Trophoblast cell (in vitro differentiated cells and primary cell): ENCODE data around the gene DEF6.

Experiments
- DNase-seq, 2 donors: peaks; one replicate each; pipeline ENCODE4 v3.0.0-alpha.2; 2016
- H2AFZ ChIP-seq: 2 replicates; pipeline ENCODE4 v1.6.1; 2013; ENCODE audit warnings: low read length, moderate library complexity, mild to moderate bottlenecking; ENCODE audit not compliant: insufficient read depth, poor library complexity
- H2AK5ac ChIP-seq: 2 replicates; pipeline ENCODE4 v1.6.1; 2013; ENCODE audit warnings: mild to moderate bottlenecking, low read length
- H2BK120ac ChIP-seq: 2 replicates; pipeline ENCODE4 v1.6.1; 2013; ENCODE audit warnings: low read length, mild to moderate bottlenecking, moderate library complexity; ENCODE audit not compliant: insufficient read depth, poor library complexity
- H2BK12ac ChIP-seq: 2 replicates; pipeline ENCODE4 v1.6.1; 2013; ENCODE audit warnings: mild to moderate bottlenecking, low read length, moderate library complexity
- H2BK5ac ChIP-seq: 2 replicates; pipeline ENCODE4 v1.6.1; 2013; ENCODE audit warnings: low read length, low read depth, moderate library complexity, mild to moderate bottlenecking; ENCODE audit not compliant: poor library complexity
- H3K14ac ChIP-seq: 2 replicates; pipeline ENCODE4 v1.6.1; 2013; ENCODE audit warnings: mild to moderate bottlenecking, low read length
- H3K18ac ChIP-seq: 2 replicates; pipeline ENCODE4 v1.6.1; 2013; ENCODE audit warnings: mild to moderate bottlenecking, low read length
- H3K23ac ChIP-seq: 2 replicates; pipeline ENCODE4 v1.6.1; 2013; ENCODE audit warnings: low read length
- H3K27ac ChIP-seq: 2 replicates; pipeline ENCODE4 v1.5.1; 2013; ENCODE audit warnings: low read depth, mild to moderate bottlenecking, inconsistent platforms, low read length, moderate library complexity
- H3K27me3 ChIP-seq: 2 replicates; pipeline ENCODE4 v1.6.1; 2013; ENCODE audit warnings: inconsistent platforms, mild to moderate bottlenecking, low read length, moderate library complexity; ENCODE audit not compliant: insufficient read depth
- H3K36me3 ChIP-seq, 2 experiments: 1 replicate in 1 of 2; 2 replicates in 1 of 2; pipeline ENCODE4 v1.6.1; 2013; ENCODE audit warnings: low read length in 2 of 2, mild to moderate bottlenecking in 2 of 2, moderate library complexity in 1 of 2; ENCODE audit not compliant: insufficient read depth in 2 of 2, control insufficient read depth in 1 of 2
- H3K4ac ChIP-seq: 2 replicates; pipeline ENCODE4 v1.6.1; 2013; ENCODE audit warnings: low read depth, mild to moderate bottlenecking, low read length, moderate library complexity
- H3K4me1 ChIP-seq, 2 experiments: 1 replicate in 1 of 2; 2 replicates in 1 of 2; pipeline ENCODE4 v1.6.1; 2013; ENCODE audit warnings: low read length in 2 of 2, mild to moderate bottlenecking in 2 of 2, moderate library complexity in 1 of 2; ENCODE audit not compliant: insufficient read depth in 2 of 2, control insufficient read depth in 1 of 2
- H3K4me2 ChIP-seq: 2 replicates; pipeline ENCODE4 v1.6.1; 2013; ENCODE audit warnings: inconsistent platforms, mild to moderate bottlenecking, low read length, moderate library complexity
- H3K4me3 ChIP-seq: 2 replicates; pipeline ENCODE4 v1.5.1; 2013; ENCODE audit warnings: mild to moderate bottlenecking, low read depth, low read length, inconsistent platforms
- H3K79me1 ChIP-seq: one replicate; pipeline ENCODE4 v1.6.1; 2013; ENCODE audit warnings: low read length
- H3K79me2 ChIP-seq: 2 replicates; pipeline ENCODE4 v1.6.1; 2013; ENCODE audit warnings: low read length, mild to moderate bottlenecking; ENCODE audit not compliant: control insufficient read depth, insufficient read depth, poor library complexity
- H3K9ac ChIP-seq: 2 replicates; pipeline ENCODE4 v1.6.1; 2013; ENCODE audit warnings: mild to moderate bottlenecking, low read length
- H3K9me3 ChIP-seq: 2 replicates; pipeline ENCODE4 v1.6.1; 2013; ENCODE audit warnings: low read depth, mild to moderate bottlenecking, control low read depth, inconsistent platforms, low read length; ENCODE audit not compliant: insufficient read depth
- H4K12ac ChIP-seq: 2 replicates; pipeline ENCODE4 v1.6.1; 2013; ENCODE audit warnings: low read depth, mild to moderate bottlenecking, low read length, moderate library complexity
- H4K8ac ChIP-seq: 2 replicates; pipeline ENCODE4 v1.6.1; 2013; ENCODE audit warnings: low read depth, mild to moderate bottlenecking, low read length, moderate library complexity
- H4K91ac ChIP-seq: one replicate; pipeline ENCODE4 v1.6.1; 2013; ENCODE audit warnings: low read depth, mild to moderate bottlenecking, low read length, moderate library complexity
- WGBS: extraction: QIAGEN DNeasy Blood & Tissue Kit; methylation state at CpG from one replicate; pipeline ENCODE4 v1.1.7; 2013; ENCODE audit warnings: missing lambda C conversion rate; ENCODE audit not compliant: insufficient read length, insufficient coverage; ENCODE audit errors: extremely low coverage; 5-methylcytosine and 5-hydroxymethylcytosine counted together

The DEF6 gene

GRCh38 chr6:35354361-35355135 lies 56.9 kb downstream of the DEF6 start:
- H3K18ac ChIP-seq = no peak overlapping the region
- no peak overlapping the region for H2AK5ac ChIP-seq
- no peak overlapping the region for H4K91ac ChIP-seq
- peaks cover 1% of the 10 kb centered on the region for H3K9me3 ChIP-seq
- no peaks in the 10 kb centered on the region for H3K79me2 ChIP-seq
- H3K27ac ChIP-seq = no peak overlapping the region
- H4K8ac ChIP-seq = no peak overlapping the region
- no peak overlapping the region for H2BK12ac ChIP-seq
- no peak overlapping the region for H3K9ac ChIP-seq
- H3K23ac ChIP-seq = no peak overlapping the region
- H3K79me1 ChIP-seq = no peaks in the 10 kb centered on the region
- H3K4ac ChIP-seq = no peak overlapping the region
- H3K36me3 ChIP-seq = peaks cover 17 to 29% of the 10 kb centered on the region in 2 experiments
- no peak overlapping the region for H3K14ac ChIP-seq
- no peak overlapping the region for H4K12ac ChIP-seq
- no peak overlapping the region for H3K4me3 ChIP-seq
- DNase-seq = peak in 1 of 2 donors; percentile 25
- no peaks in the 10 kb centered on the region for H3K27me3 ChIP-seq
- H3K4me1 ChIP-seq = no peaks in the 10 kb centered on the region
- no peak overlapping the region for H2AFZ ChIP-seq
- no peak overlapping the region for H2BK5ac ChIP-seq
- H3K4me2 ChIP-seq = no peak overlapping the region
- no CpG with 5 or more reads among the region's 13 CpGs for WGBS
- no peak overlapping the region for H2BK120ac ChIP-seq

GRCh38 chr6:35356391-35356790 lies 58.8 kb downstream of the DEF6 start:
- Histone ChIP-seq H3K23ac (no peak overlapping the region), H3K18ac (no peak overlapping the region), H3K79me1 (peaks cover 1% of the 10 kb centered on the region), H3K4me2 (no peak overlapping the region), H3K27ac (no peak overlapping the region), H3K27me3 (no peaks in the 10 kb centered on the region), H3K4me1 (peaks cover 7 to 12% of the 10 kb centered on the region in 2 experiments), H2BK5ac (no peak overlapping the region), H4K12ac (no peak overlapping the region), H3K4ac (no peak overlapping the region), H3K9me3 (peaks cover 1% of the 10 kb centered on the region), H2BK120ac (no peak overlapping the region), H3K14ac (no peak overlapping the region), H2AFZ (no peak overlapping the region), H3K79me2 (no peaks in the 10 kb centered on the region), H4K91ac (no peak overlapping the region), H2AK5ac (no peak overlapping the region), H3K36me3 (peaks cover 16 to 28% of the 10 kb centered on the region in 2 experiments), H3K9ac (no peak overlapping the region), H2BK12ac (no peak overlapping the region), H3K4me3 (no peak overlapping the region), H4K8ac (no peak overlapping the region)
- WGBS = no CpG with 5 or more reads among the region's 1 CpG
- DNase-seq = no peak

GRCh38 chr6:35357677-35358076 lies 60.1 kb downstream of the DEF6 start:
- Histone ChIP-seq H3K4ac (no peak overlapping the region), H3K4me1 (peaks cover 7 to 15% of the 10 kb centered on the region in 2 experiments), H2BK5ac (no peak overlapping the region), H3K9me3 (peaks cover 1% of the 10 kb centered on the region), H3K23ac (no peak overlapping the region), H3K27me3 (no peaks in the 10 kb centered on the region), H3K4me3 (no peak overlapping the region), H2BK120ac (no peak overlapping the region), H3K27ac (no peak overlapping the region), H4K91ac (no peak overlapping the region), H3K4me2 (no peak overlapping the region), H3K14ac (no peak overlapping the region), H3K79me1 (peaks cover 1% of the 10 kb centered on the region), H2BK12ac (no peak overlapping the region), H4K8ac (no peak overlapping the region), H3K36me3 (peaks cover 7 to 20% of the 10 kb centered on the region in 2 experiments), H3K18ac (no peak overlapping the region), H3K79me2 (no peaks in the 10 kb centered on the region), H3K9ac (no peak overlapping the region), H4K12ac (no peak overlapping the region), H2AK5ac (no peak overlapping the region), H2AFZ (no peak overlapping the region)
- no CpG with 5 or more reads among the region's 4 CpGs for WGBS
- DNase-seq = no peak

- H2BK120ac ChIP-seq = no peak overlapping the region
Observed at GRCh38 chr6:35358086-35358485, 60.5 kb downstream of the DEF6 start.

More at GRCh38 chr6:35358086-35358485, 60.5 kb downstream of the DEF6 start:
- Histone ChIP-seq H3K79me1 (peaks cover 1% of the 10 kb centered on the region), H3K36me3 (peaks cover 7 to 19% of the 10 kb centered on the region in 2 experiments), H2AFZ (no peak overlapping the region), H2BK5ac (no peak overlapping the region), H3K4me2 (no peak overlapping the region), H2AK5ac (no peak overlapping the region), H3K4me1 (peaks cover 7 to 18% of the 10 kb centered on the region in 2 experiments), H3K18ac (no peak overlapping the region), H2BK12ac (no peak overlapping the region), H3K14ac (no peak overlapping the region), H3K27ac (no peak overlapping the region), H3K4me3 (no peak overlapping the region), H3K4ac (no peak overlapping the region), H3K79me2 (no peaks in the 10 kb centered on the region), H4K12ac (no peak overlapping the region), H3K23ac (no peak overlapping the region), H4K91ac (no peak overlapping the region), H3K27me3 (no peaks in the 10 kb centered on the region), H3K9ac (no peak overlapping the region), H3K9me3 (peaks cover 1% of the 10 kb centered on the region), H4K8ac (no peak overlapping the region)
- WGBS = no CpG with 5 or more reads among the region's 3 CpGs
- DNase-seq = no peak
